Measurements from ENCODE around the gene B3GALNT2. TPM values are rescaled to one million over a fixed set of nuclear protein-coding genes. Genes with fewer than 3 reads are reported as not detected.

The B3GALNT2 gene
- total and polyA plus RNA-seq, 2 donors (not counting 1 experiment from before 2014, with no cell fraction given), result 5.6 to 12.2 TPM

DNA sequence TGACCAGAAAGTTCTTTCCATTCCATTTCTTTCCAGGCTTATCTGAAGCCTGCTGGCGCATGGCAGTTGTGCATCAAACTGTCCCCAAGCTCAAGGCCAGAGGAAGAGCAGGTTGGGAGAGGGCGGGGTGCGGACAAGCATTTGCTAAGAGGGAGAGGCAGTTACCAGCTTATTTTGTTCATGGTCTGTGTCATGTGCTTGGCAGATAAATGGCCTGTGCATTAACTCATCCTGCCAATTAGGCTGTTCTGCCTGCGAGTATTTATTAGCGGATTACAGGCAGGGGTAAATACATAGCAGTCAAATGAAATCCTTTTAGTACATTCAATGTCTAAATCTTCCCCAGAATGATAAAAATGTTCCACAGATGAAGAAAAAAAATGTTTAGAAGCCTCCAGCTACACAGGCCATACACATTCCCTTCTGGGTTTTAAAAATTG, 48.9 kb upstream of the B3GALNT2 start:
- ChIA-PET POLR2A (no interaction called here), CTCF (interaction anchor here (0.6 kb wide), 1 partner anchor 535 kb away, joined by 5 read pairs; no protein-coding TSS in a partner anchor)
- Histone ChIP-seq H2AFZ (ENCODE audit: insufficient read depth, low read depth, low read length, poor library complexity, severe bottlenecking) (no peak overlapping the region), H3K27me3 (replicated peaks in 1 of 4; ENCODE audit: control extremely low read depth in 1 of 4, control insufficient read depth in 3 of 4, insufficient read depth in 4 of 4, low read length in 3 of 4) (peaks cover 0 to 4% (median 0%) of the 10 kb centered on the region in 4 experiments), H3K27ac (ENCODE audit: low read length in 2 of 2) (no peak overlapping the region), H4K20me1 (ENCODE audit: control insufficient read depth, insufficient read depth, low read length, poor library complexity, severe bottlenecking) (no peaks in the 10 kb centered on the region), H3K4me2 (replicated peaks; ENCODE audit: low read depth, low read length, poor library complexity, severe bottlenecking) (no peak overlapping the region), H3K9me3 (ENCODE audit: control extremely low read depth in 1 of 3, control insufficient read depth in 2 of 3, insufficient read depth in 1 of 3, low read length in 2 of 3) (peaks cover 0 to 5% (median 0%) of the 10 kb centered on the region in 3 donors), H3K79me2 (ENCODE audit: control insufficient read depth, insufficient read depth, low read length) (no peaks in the 10 kb centered on the region), H3K9ac (ENCODE audit: low read length) (no peak overlapping the region), H3K4me1 (ENCODE audit: control insufficient read depth in 2 of 2, insufficient read depth in 2 of 2, low read length in 2 of 2) (no peaks in the 10 kb centered on the region), H3K36me3 (replicated peaks in 1 of 2; ENCODE audit: control extremely low read depth in 1 of 2, control insufficient read depth in 1 of 2, extremely low read depth in 1 of 2, insufficient read depth in 2 of 2, low read length in 1 of 2) (no peaks in the 10 kb centered on the region), H3K4me3 (ENCODE audit: control extremely low read depth in 1 of 5, extremely low read depth in 1 of 5, insufficient read depth in 1 of 5, low read depth in 2 of 5, low read length in 4 of 5) (no peak overlapping the region)
- no peak for ATAC-seq (ENCODE audit: low read depth)
- intact Hi-C loops (cut with micrococcal nuclease), result no loop called here
- DNase-seq, result no peak
- H3K4me1 Mint-ChIP-seq, result no peaks in the 10 kb centered on the region
- H3K4me3 Mint-ChIP-seq, result no peak overlapping the region
- WGBS (ENCODE audit: insufficient coverage), result 96% methylated on average over 3 of the region's 5 CpGs
- no peak overlapping the region for H3K27ac Mint-ChIP-seq
- peaks cover 5% of the 10 kb centered on the region for H3K27me3 Mint-ChIP-seq
- TF ChIP-seq CTCF (IDR thresholded peaks at IDR 0.05) (no peak), EZH2 (IDR thresholded peaks at IDR 0.05; ENCODE audit: borderline replicate concordance, insufficient read depth, low read depth, low read length, poor library complexity, severe bottlenecking) (no peak)
- H3K9me3 Mint-ChIP-seq (ENCODE audit: insufficient read depth), result no peaks in the 10 kb centered on the region

- DNase-seq (no peak), ATAC-seq (ENCODE audit: low read depth) (no peak)
- Histone ChIP-seq H3K4me2 (replicated peaks; ENCODE audit: low read depth, low read length, poor library complexity, severe bottlenecking) (no peak overlapping the region), H3K4me3 (ENCODE audit: control extremely low read depth in 1 of 5, extremely low read depth in 1 of 5, insufficient read depth in 1 of 5, low read depth in 2 of 5, low read length in 4 of 5) (no peak overlapping the region), H2AFZ (ENCODE audit: insufficient read depth, low read depth, low read length, poor library complexity, severe bottlenecking) (no peak overlapping the region), H3K9me3 (ENCODE audit: control extremely low read depth in 1 of 3, control insufficient read depth in 2 of 3, insufficient read depth in 1 of 3, low read length in 2 of 3) (peaks cover 0 to 5% (median 0%) of the 10 kb centered on the region in 3 donors), H3K27ac (ENCODE audit: low read length in 2 of 2) (no peak overlapping the region), H3K79me2 (ENCODE audit: control insufficient read depth, insufficient read depth, low read length) (no peaks in the 10 kb centered on the region), H3K36me3 (replicated peaks in 1 of 2; ENCODE audit: control extremely low read depth in 1 of 2, control insufficient read depth in 1 of 2, extremely low read depth in 1 of 2, insufficient read depth in 2 of 2, low read length in 1 of 2) (no peaks in the 10 kb centered on the region), H3K9ac (ENCODE audit: low read length) (no peak overlapping the region), H4K20me1 (ENCODE audit: control insufficient read depth, insufficient read depth, low read length, poor library complexity, severe bottlenecking) (no peaks in the 10 kb centered on the region), H3K27me3 (replicated peaks in 1 of 4; ENCODE audit: control extremely low read depth in 1 of 4, control insufficient read depth in 3 of 4, insufficient read depth in 4 of 4, low read length in 3 of 4) (peaks cover 0 to 5% (median 0%) of the 10 kb centered on the region in 4 experiments), H3K4me1 (ENCODE audit: control insufficient read depth in 2 of 2, insufficient read depth in 2 of 2, low read length in 2 of 2) (no peaks in the 10 kb centered on the region)
- Mint-ChIP-seq H3K4me1 (no peaks in the 10 kb centered on the region), H3K27me3 (peaks cover 8% of the 10 kb centered on the region), H3K4me3 (no peak overlapping the region), H3K27ac (no peak overlapping the region), H3K9me3 (ENCODE audit: insufficient read depth) (no peaks in the 10 kb centered on the region)
- 91% methylated on average over 9 of the region's 10 CpGs for WGBS (ENCODE audit: insufficient coverage)
- TF ChIP-seq CTCF (IDR thresholded peaks at IDR 0.05) (no peak), EZH2 (IDR thresholded peaks at IDR 0.05; ENCODE audit: borderline replicate concordance, insufficient read depth, low read depth, low read length, poor library complexity, severe bottlenecking) (no peak)
- ChIA-PET CTCF (no interaction called here), POLR2A (no interaction called here)
- intact Hi-C loops (cut with micrococcal nuclease), result no loop called here
Measured at GRCh38 chr1:235552146-235552716, 48.0 kb upstream of the B3GALNT2 start.
